Lung (tissue), 12 donors: ENCODE results near the gene GUCY1B1. TPM values are rescaled to one million over a fixed set of nuclear protein-coding genes. Genes with fewer than 3 reads are reported as not detected.

Experiments used
- ATAC-seq: fragments of 200-7000 bp; cut with Tn5 transposase; one replicate; pipeline ENCODE4 v1.9.1; 2020; ENCODE audit warnings: moderate number of reproducible peaks; ENCODE audit not compliant: insufficient read depth, low FRiP score
- DNase-seq, 3 donors: peaks; one replicate each; pipeline ENCODE4 v3.0.0-alpha.2; 2013 to 2017
- H3K27ac ChIP-seq, 2 donors: one replicate each; pipeline ENCODE4 v1.5.1; 2013; ENCODE audit warnings: mild to moderate bottlenecking in 2 of 2, moderate library complexity in 2 of 2, control low read depth in 1 of 2, inconsistent platforms in 1 of 2, low read depth in 1 of 2, low read length in 1 of 2
- H3K27me3 ChIP-seq, 3 donors: one replicate each; pipeline ENCODE4 v1.5.1; 2013; ENCODE audit warnings: low read length in 2 of 3; ENCODE audit not compliant: control insufficient read depth in 3 of 3, insufficient read depth in 3 of 3
- H3K36me3 ChIP-seq, 4 donors: one replicate each; pipeline ENCODE4 v1.5.1; 2013; ENCODE audit warnings: low read length in 4 of 4, mild to moderate bottlenecking in 1 of 4, moderate library complexity in 1 of 4; ENCODE audit not compliant: control insufficient read depth in 4 of 4, insufficient read depth in 4 of 4
- H3K4me1 ChIP-seq, 5 donors: one replicate each; pipeline ENCODE4 v1.5.1; 2013; ENCODE audit warnings: low read length in 5 of 5, mild to moderate bottlenecking in 2 of 5, moderate library complexity in 1 of 5; ENCODE audit not compliant: control insufficient read depth in 5 of 5, insufficient read depth in 5 of 5
- H3K4me3 ChIP-seq: one replicate; pipeline ENCODE4 v1.5.1; 2013; ENCODE audit warnings: mild to moderate bottlenecking, control low read depth, moderate library complexity
- H3K9ac ChIP-seq, 2 donors: one replicate each; pipeline ENCODE4 v1.5.1; 2013; ENCODE audit warnings: low read length in 2 of 2, control low read depth in 1 of 2; ENCODE audit not compliant: insufficient read depth in 1 of 2
- H3K9me3 ChIP-seq, 4 donors: one replicate each; pipeline ENCODE4 v1.5.1; 2013; ENCODE audit warnings: low read length in 3 of 4, mild to moderate bottlenecking in 1 of 4, moderate library complexity in 1 of 4; ENCODE audit not compliant: control insufficient read depth in 4 of 4, insufficient read depth in 3 of 4
- CTCF ChIP-seq: IDR thresholded peaks from 2 replicates; pipeline ENCODE4 v1.5.1; 2012; ENCODE audit warnings: mild to moderate bottlenecking; ENCODE audit errors: control extremely low read depth, extremely low read depth
- WGBS, 2 donors: extraction: QIAGEN DNeasy Blood & Tissue Kit; methylation state at CpG; one replicate each; pipeline ENCODE4 v1.1.7; 2013; 5-methylcytosine and 5-hydroxymethylcytosine counted together
- polyA plus RNA-seq, 2 donors: library from polyadenylated mRNA; stranded (reverse); fragments of 200-250 nt; gene quantifications; one replicate each; pipeline ENCODE4 v1.2.1, GENCODE V29; 2013
- total RNA-seq, 2 donors: library from RNA; depleted of rRNA in 1 of 2; stranded (reverse); fragments of >200 nt in 1 of 2; gene quantifications; one replicate each; pipeline ENCODE4 v1.2.1, GENCODE V29; 2014 to 2021
- donor health status: control.
- donor health status: control.
- donor health status: Bipolar disorder and iron deficiency.
- donor health status: healthy.
- donor health status: DM: yes; HTN: yes; CAD: no.

Gene GUCY1B1
- total and polyA plus RNA-seq, 4 donors = 9.4 to 36.9 (median 13.4) TPM

- ATAC-seq (peak; percentile 89), DNase-seq (peak in 2 of 3 donors; percentile 71 to 76)
- Histone ChIP-seq H3K36me3 (peaks cover 0 to 16% (median 0%) of the 10 kb centered on the region in 4 donors), H3K27ac (no peak overlapping the region), H3K4me1 (peaks cover 0 to 22% (median 0%) of the 10 kb centered on the region in 5 donors), H3K9me3 (no peaks in the 10 kb centered on the region), H3K4me3 (no peak overlapping the region), H3K27me3 (no peaks in the 10 kb centered on the region), H3K9ac (no peak overlapping the region)
- peak; percentile 70 for TF ChIP-seq CTCF
- 12 to 16% methylated on average over 5 of the region's 5 CpGs for WGBS, 2 donors
Measured at GRCh38 chr4:155787113-155787710, 28.4 kb downstream of the GUCY1B1 start.

- WGBS, 2 donors = 56 to 67% methylated on average over 6 of the region's 6 CpGs
- no peak overlapping the region for H3K27ac ChIP-seq
- H3K36me3 ChIP-seq = peaks cover 0 to 17% (median 4%) of the 10 kb centered on the region in 4 donors
- H3K9me3 ChIP-seq = no peaks in the 10 kb centered on the region
- ATAC-seq = no peak
- no peaks in the 10 kb centered on the region for H3K27me3 ChIP-seq
- peak overlapping the region in 1 of 2 donors; percentile 43 for H3K9ac ChIP-seq
- peaks cover 0 to 22% (median 0%) of the 10 kb centered on the region in 5 donors for H3K4me1 ChIP-seq
- peak in 1 of 3 donors; percentile 46 for DNase-seq
- H3K4me3 ChIP-seq = no peak overlapping the region
- no peak for TF ChIP-seq CTCF
Measured at GRCh38 chr4:155789391-155789790, 30.6 kb downstream of the GUCY1B1 start.

GRCh38 chr4:155789982-155790381 is 31.2 kb downstream of the GUCY1B1 start:
- Histone ChIP-seq H3K4me3 (no peak overlapping the region), H3K4me1 (peaks cover 0 to 22% (median 0%) of the 10 kb centered on the region in 5 donors), H3K9me3 (no peaks in the 10 kb centered on the region), H3K27ac (no peak overlapping the region), H3K36me3 (peaks cover 0 to 17% (median 4%) of the 10 kb centered on the region in 4 donors), H3K27me3 (no peaks in the 10 kb centered on the region), H3K9ac (peak overlapping the region in 1 of 2 donors; percentile 43)
- TF ChIP-seq CTCF = no peak
- DNase-seq = no peak
- WGBS, 2 donors = 77 to 80% methylated on average over 3 of the region's 3 CpGs
- ATAC-seq = no peak
